GM11168 (cell line): ENCODE results near the gene RPL28.

Experiments
- in situ Hi-C: fragments of 300-500 bp; cut with MboI; formaldehyde crosslinking; loops from one replicate; pipeline ENCODE4 v1.12.0; 2022; ENCODE audit warnings: low sequenced_read_pairs; ENCODE audit not compliant: unreplicated experiment

Gene RPL28

DNA sequence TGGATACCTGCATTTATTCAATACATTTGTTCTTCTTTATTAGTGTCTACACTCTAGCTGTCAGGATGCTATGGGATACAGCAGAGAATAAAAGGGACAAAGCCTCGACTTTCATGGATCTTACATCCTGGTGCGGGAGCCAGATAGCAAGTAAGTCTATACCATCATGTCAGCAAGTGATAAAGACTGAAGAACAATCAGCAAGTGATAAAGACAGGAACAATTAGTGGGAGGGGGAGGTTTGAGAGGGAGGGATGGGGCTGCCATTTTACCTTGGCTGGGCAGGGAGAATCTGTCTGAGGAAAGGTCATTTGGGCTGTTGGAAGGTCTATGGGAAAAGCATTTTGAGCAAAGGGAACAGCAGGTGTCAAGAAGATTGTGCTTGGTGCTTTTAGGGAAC, 24.4 kb downstream of the RPL28 start:
- in situ Hi-C loops, result loop anchor here (10.0 to 25.0 kb wide), 2 partner anchors 115 to 273 kb away; partner anchors contain the start of gene TNNT1

GRCh38 chr19:55418185-55418584, 32.5 kb downstream of the RPL28 start:
- in situ Hi-C loops, result loop anchor here (10.0 to 25.0 kb wide), 2 partner anchors 123 to 281 kb away; partner anchors contain the start of gene TNNT1

DNA sequence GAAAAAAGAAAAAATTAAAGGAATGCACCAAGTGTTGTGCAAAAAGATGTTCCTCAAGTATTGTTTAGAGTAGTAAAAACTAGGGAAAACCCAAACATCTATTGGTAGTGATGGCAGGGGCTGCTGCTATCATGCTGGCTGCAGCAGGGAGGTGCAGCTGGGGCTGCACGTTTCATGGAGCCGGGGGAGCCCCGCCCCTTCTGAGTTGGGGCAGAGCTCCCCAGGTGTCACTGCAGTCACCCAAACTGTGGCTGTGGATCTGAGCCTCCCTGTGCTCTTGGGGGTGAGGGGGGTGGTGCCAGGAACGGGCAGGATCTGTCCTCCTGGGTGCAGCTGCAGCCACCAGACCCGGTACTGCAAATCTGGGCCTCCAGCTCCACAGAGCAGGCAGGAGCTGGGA, 33.4 kb downstream of the RPL28 start:
- in situ Hi-C loops, result loop anchor here (10.0 to 25.0 kb wide), 2 partner anchors 124 to 282 kb away; partner anchors contain the start of gene TNNT1

- in situ Hi-C loops, result loop anchor here (10.0 to 25.0 kb wide), 2 partner anchors 125 to 282 kb away; partner anchors contain the start of gene TNNT1
Observed at GRCh38 chr19:55419624-55420236, 34.0 kb downstream of the RPL28 start.

DNA sequence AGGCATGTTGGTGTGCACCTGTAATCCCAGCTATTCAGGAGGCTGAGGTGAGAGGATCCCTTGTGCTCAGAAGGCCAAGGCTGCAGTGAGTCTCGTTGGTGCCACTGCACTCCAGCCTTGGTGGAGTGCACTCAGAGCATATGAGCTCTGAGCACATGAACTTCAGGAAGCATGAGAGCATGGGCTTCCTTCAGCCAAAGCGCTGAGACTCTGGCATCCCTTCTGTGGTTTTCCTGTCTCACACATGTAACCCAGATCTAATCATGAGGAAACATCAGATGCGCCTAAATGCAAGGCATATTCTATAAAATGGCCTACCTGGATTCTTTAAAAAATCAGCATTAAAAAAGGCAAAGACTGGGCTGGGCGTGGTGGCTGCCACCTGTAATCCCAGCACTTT, 35.5 kb downstream of the RPL28 start:
- in situ Hi-C loops, result loop anchor here (25.0 kb wide), 1 partner anchor 284 kb away; the partner anchor contains the start of gene TNNT1

DNA sequence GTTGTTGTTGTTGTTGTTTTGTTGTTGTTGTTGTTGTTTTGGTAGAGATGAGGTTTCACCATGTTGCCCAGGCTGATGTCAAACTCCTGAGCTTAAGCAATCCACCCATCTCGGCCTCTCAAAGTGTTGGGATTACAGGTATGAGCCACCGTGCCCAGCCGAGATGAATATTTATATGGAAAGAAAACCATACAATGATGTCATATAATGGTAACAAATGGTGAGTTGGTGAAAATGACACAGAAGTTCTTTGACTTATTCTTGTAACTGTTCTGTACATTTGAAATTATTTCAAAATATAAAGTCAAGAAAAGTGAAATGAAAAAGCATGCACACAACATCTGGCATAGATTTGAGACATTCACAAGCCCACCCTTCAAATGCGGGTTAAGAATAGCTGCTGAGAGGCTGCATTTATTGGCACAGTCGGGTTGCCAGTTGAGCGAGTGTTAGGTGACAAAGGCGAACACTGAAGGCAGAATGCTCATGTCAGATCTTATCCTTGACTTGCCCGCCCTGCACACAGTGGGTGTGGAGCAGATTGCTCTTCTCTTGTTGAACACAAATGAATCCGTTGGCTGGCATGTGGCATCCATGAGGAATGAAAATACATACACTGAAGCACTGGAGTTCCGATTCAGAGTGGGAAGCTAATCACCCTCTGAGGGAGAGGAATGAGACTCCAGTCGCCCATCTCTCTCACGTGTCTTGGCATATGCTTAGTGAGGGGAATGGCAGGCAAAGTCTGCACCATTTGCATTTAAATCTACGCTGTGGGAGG, 37.7 kb downstream of the RPL28 start:
- in situ Hi-C loops, result loop anchor here (25.0 kb wide), 1 partner anchor 286 kb away; the partner anchor contains the start of gene TNNT1

- in situ Hi-C loops, result loop anchor here (25.0 kb wide), 1 partner anchor 287 kb away; the partner anchor contains the start of gene TNNT1
Observed at GRCh38 chr19:55424518-55424917, 38.8 kb downstream of the RPL28 start.

DNA sequence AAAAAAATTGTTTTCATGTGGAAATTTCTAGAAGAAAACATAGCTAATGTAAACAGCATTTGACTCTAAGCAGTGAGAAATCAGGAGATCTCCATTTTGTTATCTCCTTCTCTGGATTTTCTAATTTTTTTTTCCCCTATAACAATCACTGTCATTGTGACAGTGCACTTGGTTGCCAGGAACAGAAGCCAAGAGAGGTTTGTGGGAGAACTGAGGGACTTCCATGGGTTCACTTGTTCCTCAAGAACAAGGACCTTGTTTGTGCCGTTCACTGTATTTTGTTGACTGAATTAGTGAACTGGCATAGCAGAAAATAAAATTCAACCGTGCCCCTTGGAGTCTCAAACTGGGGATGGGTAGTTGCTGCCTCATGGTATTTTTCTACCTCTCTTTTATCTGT, 40.3 kb downstream of the RPL28 start:
- in situ Hi-C loops, result no loop called here

- in situ Hi-C loops, result no loop called here
Observed at GRCh38 chr19:55431183-55431582, 45.5 kb downstream of the RPL28 start.

DNA sequence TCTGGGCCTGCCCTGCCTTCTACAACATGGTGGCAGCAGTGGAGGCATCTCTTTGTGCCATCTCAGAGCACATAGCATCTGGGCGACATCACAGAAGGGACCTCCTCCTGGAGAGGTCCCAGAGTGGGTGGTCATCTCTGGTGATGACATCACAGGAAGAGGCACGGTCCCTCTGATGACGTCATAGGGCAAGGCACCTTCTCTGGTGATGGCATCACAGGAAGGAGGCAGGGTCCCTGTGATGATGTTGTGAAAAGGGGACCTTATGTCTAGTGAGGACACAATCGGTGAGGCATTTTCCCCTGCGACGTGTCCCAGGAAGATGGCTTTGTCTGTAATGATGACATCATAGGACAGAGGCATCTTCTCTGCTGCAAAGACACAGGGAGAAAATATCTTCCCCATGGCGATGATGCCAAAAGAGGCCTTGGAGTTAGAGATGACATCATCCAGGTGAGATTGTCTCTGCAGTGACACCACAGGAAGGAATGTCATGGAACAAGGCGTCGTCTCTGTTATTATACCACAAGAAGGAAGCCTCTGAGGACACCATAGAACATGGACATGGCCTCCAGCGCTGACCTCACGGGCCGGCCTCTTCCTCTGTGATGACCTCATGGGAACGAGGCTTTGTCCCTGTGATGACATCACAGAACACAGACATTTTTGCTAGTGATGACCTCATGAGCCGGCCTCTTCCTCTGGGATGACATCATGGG, 46.7 kb downstream of the RPL28 start:
- in situ Hi-C loops, result no loop called here

- in situ Hi-C loops, result no loop called here
Observed at GRCh38 chr19:55433292-55433691, 47.6 kb downstream of the RPL28 start.

DNA sequence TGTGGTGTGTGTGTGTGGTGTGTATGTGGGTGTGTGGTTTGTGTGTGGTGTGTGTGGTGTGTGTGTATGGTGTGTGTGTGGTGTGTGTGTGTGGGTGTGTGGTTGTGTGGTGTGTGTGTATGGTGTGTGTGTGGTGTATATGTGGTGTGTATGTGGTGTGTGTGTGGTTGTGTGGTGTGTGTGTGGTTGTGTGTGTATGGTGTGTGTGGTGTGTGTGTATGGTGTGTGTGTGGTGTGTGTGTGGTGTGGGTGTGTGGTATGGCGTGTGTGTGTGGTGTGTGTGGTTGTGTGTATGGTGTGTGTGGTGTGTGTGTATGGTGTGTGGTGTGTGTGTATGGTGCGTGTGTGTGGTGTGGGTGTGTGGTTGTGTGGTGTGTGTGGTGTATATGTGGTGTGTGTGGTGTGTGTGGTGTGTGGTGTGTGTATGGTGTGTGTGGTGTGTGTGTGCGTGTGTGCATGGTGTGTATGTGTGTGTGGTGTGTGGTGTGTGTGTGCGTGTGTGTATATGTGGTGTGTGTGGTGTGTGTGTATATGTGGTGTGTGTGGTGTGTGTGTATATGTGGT, 48.7 kb downstream of the RPL28 start:
- in situ Hi-C loops, result no loop called here

GRCh38 chr19:55435020-55435419, 49.3 kb downstream of the RPL28 start:
- in situ Hi-C loops, result no loop called here

- in situ Hi-C loops, result no loop called here
Observed at GRCh38 chr19:55436847-55437246, 51.1 kb downstream of the RPL28 start.

- in situ Hi-C loops, result no loop called here
Observed at GRCh38 chr19:55437410-55437809, 51.7 kb downstream of the RPL28 start.

DNA sequence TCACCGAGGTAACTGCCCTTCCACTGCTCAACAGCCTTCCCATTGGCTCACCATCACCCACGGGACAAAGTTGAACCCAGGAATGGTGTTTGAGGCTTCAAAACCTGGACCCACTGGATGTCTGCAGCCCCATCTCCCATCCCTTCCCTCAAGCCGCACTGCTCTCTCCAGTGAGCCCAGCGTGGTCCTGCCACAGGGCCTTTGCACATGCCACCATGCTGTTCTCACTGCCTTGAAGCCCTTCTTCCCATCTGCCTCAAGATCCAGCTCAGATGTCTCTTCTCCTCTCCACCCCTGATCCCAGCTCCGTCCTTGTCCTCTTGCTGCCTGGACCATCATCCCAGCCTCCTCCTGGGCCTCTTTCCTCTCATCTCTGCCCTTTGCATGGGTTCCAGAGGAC, 53.3 kb downstream of the RPL28 start:
- in situ Hi-C loops, result no loop called here

DNA sequence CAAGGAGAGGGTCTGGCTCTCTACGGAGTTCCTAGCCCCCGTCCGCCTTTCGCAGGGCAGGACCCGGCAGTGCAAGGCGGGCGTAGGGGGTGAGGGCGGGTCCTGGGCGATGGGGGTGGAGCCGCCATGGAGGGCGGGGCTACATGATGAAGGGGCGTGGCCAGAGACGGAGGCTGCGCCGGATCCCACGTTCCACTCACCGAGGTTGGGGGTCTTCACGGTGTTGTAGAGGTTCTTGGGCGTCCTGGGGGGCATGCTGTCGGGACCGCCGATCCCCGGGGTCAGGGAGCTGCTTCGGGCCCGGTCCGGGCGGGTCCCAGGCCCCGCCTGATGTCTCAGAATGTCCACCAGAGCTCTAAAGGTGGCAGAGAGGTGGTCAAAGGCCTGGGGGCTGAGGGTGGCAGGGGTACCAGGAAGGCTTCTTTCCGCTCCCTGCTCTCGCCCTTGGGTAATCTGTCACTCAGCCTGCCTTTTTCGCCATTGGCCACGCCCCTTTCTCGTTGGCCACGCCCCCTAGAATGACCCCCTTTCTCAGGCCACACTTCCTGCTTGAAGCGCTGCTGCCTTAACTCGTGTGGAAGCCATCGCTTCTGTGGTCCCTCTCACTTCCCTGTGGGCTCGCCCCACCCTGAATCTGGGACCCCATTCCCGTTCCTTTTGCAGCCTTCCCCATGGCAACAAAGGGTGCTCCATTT, 54.8 kb downstream of the RPL28 start:
- in situ Hi-C loops, result no loop called here

- in situ Hi-C loops, result no loop called here
Observed at GRCh38 chr19:55441319-55441691, 55.6 kb downstream of the RPL28 start.

DNA sequence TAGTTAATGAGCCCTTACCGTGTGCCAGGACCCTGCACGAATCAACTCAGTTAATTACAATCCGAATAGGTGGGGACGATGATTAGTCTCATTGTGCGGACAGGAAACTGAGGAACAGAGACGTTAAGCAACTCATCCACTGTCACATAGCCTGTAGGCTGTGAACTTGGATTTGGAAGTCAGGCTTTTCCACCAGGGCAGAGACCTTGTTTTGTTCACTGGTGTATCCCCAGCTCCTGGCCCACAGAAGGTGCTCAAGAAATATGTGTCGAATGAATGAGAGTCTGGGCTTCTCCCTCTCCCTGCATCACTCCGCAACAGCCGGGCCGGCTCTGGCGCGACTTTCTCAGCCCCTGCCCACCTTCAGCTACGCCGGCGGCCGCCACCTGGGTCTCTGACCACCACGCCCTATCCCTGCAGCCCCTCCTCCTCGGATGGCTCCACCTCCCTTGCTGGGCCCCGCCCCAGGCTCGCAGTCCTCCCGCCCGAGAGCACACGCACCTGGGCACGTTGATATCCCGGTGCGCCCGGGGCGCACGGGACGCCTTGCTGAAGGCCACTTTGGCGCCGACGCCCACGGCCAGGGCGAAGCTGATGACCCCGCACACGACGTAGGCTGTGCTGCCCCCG, 56.1 kb downstream of the RPL28 start:
- in situ Hi-C loops, result no loop called here
